ENCODE data around the gene STPG4. TPM values are rescaled to one million over a fixed set of nuclear protein-coding genes. Genes with fewer than 3 reads are reported as not detected.
"Not testable (repeated sequence)": the region's sequence is repeated elsewhere in the genome, so short reads cannot be mapped to it uniquely, and the experiment has no call there.

Gene STPG4
- total RNA-seq, 1 donor from 2014 or later, result 0.56 TPM

GRCh38 chr2:47106231-47106630 is 48.9 kb downstream of the STPG4 start:
- H3K27ac Mint-ChIP-seq (ENCODE audit: unreplicated experiment); H3K4me1 Mint-ChIP-seq (ENCODE audit: unreplicated experiment); H3K27me3 Mint-ChIP-seq (ENCODE audit: unreplicated experiment); DNase-seq (ENCODE audit: extremely low spot score, unreplicated experiment); H3K9me3 Mint-ChIP-seq (ENCODE audit: unreplicated experiment); H3K4me3 Mint-ChIP-seq (ENCODE audit: unreplicated experiment); H3K36me3 Mint-ChIP-seq (ENCODE audit: unreplicated experiment): not testable (repeated sequence)

GRCh38 chr2:47099712-47100111 is 55.4 kb downstream of the STPG4 start:
- not testable (repeated sequence) for H3K4me1 Mint-ChIP-seq (ENCODE audit: unreplicated experiment); H3K4me3 Mint-ChIP-seq (ENCODE audit: unreplicated experiment); H3K36me3 Mint-ChIP-seq (ENCODE audit: unreplicated experiment); H3K27ac Mint-ChIP-seq (ENCODE audit: unreplicated experiment); H3K9me3 Mint-ChIP-seq (ENCODE audit: unreplicated experiment); H3K27me3 Mint-ChIP-seq (ENCODE audit: unreplicated experiment); DNase-seq (ENCODE audit: extremely low spot score, unreplicated experiment)

- no peak for DNase-seq (ENCODE audit: extremely low spot score, unreplicated experiment)
- Mint-ChIP-seq H3K27ac (ENCODE audit: unreplicated experiment) (no peak overlapping the region), H3K27me3 (ENCODE audit: unreplicated experiment) (no peaks in the 10 kb centered on the region), H3K9me3 (ENCODE audit: unreplicated experiment) (no peaks in the 10 kb centered on the region), H3K4me1 (ENCODE audit: unreplicated experiment) (peaks cover 6% of the 10 kb centered on the region), H3K4me3 (ENCODE audit: unreplicated experiment) (no peak overlapping the region), H3K36me3 (ENCODE audit: unreplicated experiment) (no peaks in the 10 kb centered on the region)
- no peak for TF ChIP-seq CTCF (IDR thresholded peaks at IDR 0.05)
Measured at GRCh38 chr2:47098953-47099352, 56.2 kb downstream of the STPG4 start.

- no peak overlapping the region for H3K27ac Mint-ChIP-seq (ENCODE audit: unreplicated experiment)
Measured at GRCh38 chr2:47097563-47097962, 57.5 kb downstream of the STPG4 start.

GRCh38 chr2:47096451-47096850 is 58.7 kb downstream of the STPG4 start:
- Mint-ChIP-seq H3K27ac (ENCODE audit: unreplicated experiment) (no peak overlapping the region), H3K4me3 (ENCODE audit: unreplicated experiment) (no peak overlapping the region), H3K9me3 (ENCODE audit: unreplicated experiment) (no peaks in the 10 kb centered on the region), H3K27me3 (ENCODE audit: unreplicated experiment) (no peaks in the 10 kb centered on the region), H3K4me1 (ENCODE audit: unreplicated experiment) (peaks cover 9% of the 10 kb centered on the region), H3K36me3 (ENCODE audit: unreplicated experiment) (no peaks in the 10 kb centered on the region)
- DNase-seq (ENCODE audit: extremely low spot score, unreplicated experiment), result no peak
- no peak for TF ChIP-seq CTCF (IDR thresholded peaks at IDR 0.05)

More at GRCh38 chr2:47097563-47097962, 57.5 kb downstream of the STPG4 start:
- no peaks in the 10 kb centered on the region for H3K36me3 Mint-ChIP-seq (ENCODE audit: unreplicated experiment)
- no peak for TF ChIP-seq CTCF (IDR thresholded peaks at IDR 0.05)
- no peaks in the 10 kb centered on the region for H3K9me3 Mint-ChIP-seq (ENCODE audit: unreplicated experiment)
- DNase-seq (ENCODE audit: extremely low spot score, unreplicated experiment), result no peak
- no peaks in the 10 kb centered on the region for H3K27me3 Mint-ChIP-seq (ENCODE audit: unreplicated experiment)
- no peak overlapping the region for H3K4me3 Mint-ChIP-seq (ENCODE audit: unreplicated experiment)
- H3K4me1 Mint-ChIP-seq (ENCODE audit: unreplicated experiment), result peaks cover 6% of the 10 kb centered on the region

GRCh38 chr2:47095349-47096020 is 59.6 kb downstream of the STPG4 start:
- no peak for DNase-seq (ENCODE audit: extremely low spot score, unreplicated experiment)
- no peaks in the 10 kb centered on the region for H3K27me3 Mint-ChIP-seq (ENCODE audit: unreplicated experiment)

More at GRCh38 chr2:47095349-47096020, 59.6 kb downstream of the STPG4 start:
- Mint-ChIP-seq H3K4me1 (ENCODE audit: unreplicated experiment) (peaks cover 11% of the 10 kb centered on the region), H3K27ac (ENCODE audit: unreplicated experiment) (no peak overlapping the region), H3K36me3 (ENCODE audit: unreplicated experiment) (no peaks in the 10 kb centered on the region), H3K4me3 (ENCODE audit: unreplicated experiment) (no peak overlapping the region), H3K9me3 (ENCODE audit: unreplicated experiment) (no peaks in the 10 kb centered on the region)
- no peak for TF ChIP-seq CTCF (IDR thresholded peaks at IDR 0.05)
